ENCODE measurements around the gene ZNF211. TPM values are rescaled to one million over a fixed set of nuclear protein-coding genes. Genes with fewer than 3 reads are reported as not detected.

ZNF211 gene
- total RNA-seq (10 to 100 TPM; 48.7 to 53.3 TPM), polyA plus RNA-seq (10 to 100 TPM; 19.6 to 26.0 TPM)

- POLR2A ChIA-PET (ENCODE audit: partially characterized antibody), result interaction anchor here (0.8 to 2.2 kb wide), 22 partner anchors 11 to 550 kb away, joined by 3 to 16 read pairs (median 5); partner anchors contain the start of genes ZIK1, ZNF134, ZNF274 and ZNF530
- Histone ChIP-seq H3K36me3 (ENCODE audit: insufficient read depth, low read length) (peaks cover 20% of the 10 kb centered on the region), H3K4me3 (ENCODE audit: low read length in 2 of 2) (peak within 1 kb of the TSS; percentile 84 to 87), H3K9me3 (ENCODE audit: control insufficient read depth in 1 of 2, low read length in 2 of 2) (peaks cover 0 to 24% of the 10 kb centered on the region in 2 donors), H3K27me3 (ENCODE audit: insufficient read depth, low read length) (no peaks in the 10 kb centered on the region), H3K4me1 (ENCODE audit: insufficient read depth, low read length) (peaks cover 19% of the 10 kb centered on the region), H3K27ac (ENCODE audit: low read depth, low read length) (peak within 1 kb of the TSS; percentile 81)
- Mint-ChIP-seq H3K36me3 (peaks cover 44 to 54% of the 10 kb centered on the region in 2 donors), H3K9me3 (peaks cover 2 to 57% (median 41%) of the 10 kb centered on the region in 8 donors), H3K4me1 (peaks cover 18 to 35% (median 27%) of the 10 kb centered on the region in 4 donors), H3K27me3 (no peaks in the 10 kb centered on the region), H3K27ac (peak within 1 kb of the TSS; percentile 83 to 96 (median 94)), H3K4me3 (peak within 1 kb of the TSS; percentile 94 to 98 (median 96))
- DNase-seq, result peak; percentile 86 to 91 (median 88)
- intact Hi-C loops (cut with micrococcal nuclease), result loop anchor here (1.0 to 5.0 kb wide), 10 partner anchors 19 to 222 kb away; partner anchors contain the start of genes ZNF134, ZNF17, ZNF416 and ZNF551
- CTCF ChIA-PET (ENCODE audit: partially characterized antibody), result no interaction called here
Observed at GRCh38 chr19:57632987-57633831, at the start of gene ZNF211. TSS of gene ZNF211 (plus strand) at chr19:57633168. CDS start at chr19:57633347, 179 bp downstream.

GRCh38 chr19:57583521-57584416 lies 49.2 kb upstream of the ZNF211 start, which contains the start of gene ZIK1:
TSS of gene ZIK1 (plus strand) at chr19:57584145. CDS start at chr19:57584357, 212 bp downstream.
- H3K4me1 ChIP-seq (ENCODE audit: insufficient read depth, low read length), result peaks cover 21% of the 10 kb centered on the region
- H3K4me3 ChIP-seq (ENCODE audit: low read length in 2 of 2), result peak within 1 kb of the TSS; percentile 43 to 74
- ChIA-PET POLR2A (ENCODE audit: partially characterized antibody) (interaction anchor here (0.6 to 2.2 kb wide), 10 partner anchors 16 to 419 kb away, joined by 3 to 12 read pairs (median 3); partner anchors contain the start of genes TRAPPC2B, ZNF134, ZNF211 and ZNF530), CTCF (ENCODE audit: partially characterized antibody) (no interaction called here)
- intact Hi-C loops (cut with micrococcal nuclease), result loop anchor here (1.0 kb wide), 1 partner anchor 16 kb away; the partner anchor contains the start of gene ZNF530
- H3K27me3 ChIP-seq (ENCODE audit: insufficient read depth, low read length), result no peaks in the 10 kb centered on the region
- Mint-ChIP-seq H3K27ac (peak within 1 kb of the TSS; percentile 65 to 94 (median 86)), H3K4me1 (peaks cover 10 to 29% (median 19%) of the 10 kb centered on the region in 4 donors), H3K27me3 (no peaks in the 10 kb centered on the region), H3K4me3 (peak within 1 kb of the TSS; percentile 92 to 99 (median 96)), H3K36me3 (peaks cover 47 to 49% of the 10 kb centered on the region in 2 donors), H3K9me3 (peaks cover 13 to 70% (median 62%) of the 10 kb centered on the region in 8 donors)
- no peak within 1 kb of the TSS for H3K27ac ChIP-seq (ENCODE audit: low read depth, low read length)
- H3K9me3 ChIP-seq (ENCODE audit: control insufficient read depth in 1 of 2, low read length in 2 of 2), result peaks cover 7 to 11% of the 10 kb centered on the region in 2 donors
- H3K36me3 ChIP-seq (ENCODE audit: insufficient read depth, low read length), result peaks cover 7% of the 10 kb centered on the region
- peak; percentile 84 to 90 (median 89) for DNase-seq

GRCh38 chr19:57587529-57587928 lies 45.4 kb upstream of the ZNF211 start:
- H3K27me3 Mint-ChIP-seq, result no peaks in the 10 kb centered on the region
- H3K36me3 ChIP-seq (ENCODE audit: insufficient read depth, low read length), result peaks cover 18% of the 10 kb centered on the region

GRCh38 chr19:57599377-57599760 lies 33.6 kb upstream of the ZNF211 start:
- intact Hi-C loops (cut with micrococcal nuclease), result loop anchor here (1.0 kb wide), 2 partner anchors 15 kb away; partner anchors contain the start of genes ZIK1 and ZNF134
- Histone ChIP-seq H3K9me3 (ENCODE audit: control insufficient read depth in 1 of 2, low read length in 2 of 2) (peaks cover 0 to 11% of the 10 kb centered on the region in 2 donors), H3K27me3 (ENCODE audit: insufficient read depth, low read length) (no peaks in the 10 kb centered on the region), H3K4me3 (ENCODE audit: low read length in 2 of 2) (peak overlapping the region; percentile 38 to 76), H3K27ac (ENCODE audit: low read depth, low read length) (peak overlapping the region; percentile 40), H3K36me3 (ENCODE audit: insufficient read depth, low read length) (peaks cover 6% of the 10 kb centered on the region), H3K4me1 (ENCODE audit: insufficient read depth, low read length) (peaks cover 16% of the 10 kb centered on the region)
- H3K27me3 Mint-ChIP-seq, result peaks cover 0 to 3% of the 10 kb centered on the region in 2 donors
- H3K4me1 Mint-ChIP-seq, result peaks cover 5 to 24% (median 19%) of the 10 kb centered on the region in 4 donors
- DNase-seq, result no peak
- peaks cover 8 to 49% (median 44%) of the 10 kb centered on the region in 8 donors for H3K9me3 Mint-ChIP-seq
- ChIA-PET CTCF (ENCODE audit: partially characterized antibody) (no interaction called here), POLR2A (ENCODE audit: partially characterized antibody) (interaction anchor here (0.7 to 2.1 kb wide), 5 partner anchors 15 to 403 kb away, joined by 3 to 8 read pairs (median 3); partner anchors contain the start of genes ZIK1, ZNF134, ZNF211 and ZNF606)
- peak overlapping the region; percentile 28 to 93 (median 81) for H3K27ac Mint-ChIP-seq
- H3K4me3 Mint-ChIP-seq, result peak overlapping the region; percentile 86 to 93 (median 90)
- H3K36me3 Mint-ChIP-seq, result peaks cover 38% of the 10 kb centered on the region in 2 donors

More at GRCh38 chr19:57587529-57587928, 45.4 kb upstream of the ZNF211 start:
- H3K4me1 Mint-ChIP-seq, result peaks cover 7 to 20% (median 15%) of the 10 kb centered on the region in 4 donors
- H3K9me3 Mint-ChIP-seq, result peaks cover 13 to 90% (median 81%) of the 10 kb centered on the region in 8 donors
- CTCF ChIA-PET (ENCODE audit: partially characterized antibody), result no interaction called here
- no peak overlapping the region for H3K27ac Mint-ChIP-seq
- intact Hi-C loops (cut with micrococcal nuclease), result no loop called here
- H3K4me3 Mint-ChIP-seq, result peak overlapping the region in 1 of 8 donors; percentile 3
- Histone ChIP-seq H3K27ac (ENCODE audit: low read depth, low read length) (no peak overlapping the region), H3K4me1 (ENCODE audit: insufficient read depth, low read length) (peaks cover 15% of the 10 kb centered on the region), H3K27me3 (ENCODE audit: insufficient read depth, low read length) (no peaks in the 10 kb centered on the region), H3K4me3 (ENCODE audit: low read length in 2 of 2) (no peak overlapping the region), H3K9me3 (ENCODE audit: control insufficient read depth in 1 of 2, low read length in 2 of 2) (peaks cover 10 to 47% of the 10 kb centered on the region in 2 donors)
- peaks cover 72 to 76% of the 10 kb centered on the region in 2 donors for H3K36me3 Mint-ChIP-seq
- POLR2A ChIA-PET (ENCODE audit: partially characterized antibody), result no interaction called here
- no peak for DNase-seq

GRCh38 chr19:57599761-57600383 lies 33.1 kb upstream of the ZNF211 start, which contains the start of gene ZNF530:
TSS of gene ZNF530 (plus strand) at chr19:57599885. CDS start at chr19:57604346, 4,461 bp downstream.
- peak; percentile 74 to 80 (median 76) for DNase-seq
- Mint-ChIP-seq H3K4me1 (peaks cover 5 to 24% (median 19%) of the 10 kb centered on the region in 4 donors), H3K27me3 (peaks cover 0 to 3% of the 10 kb centered on the region in 2 donors), H3K27ac (peak within 1 kb of the TSS; percentile 28 to 93 (median 81)), H3K9me3 (peaks cover 12 to 51% (median 45%) of the 10 kb centered on the region in 8 donors), H3K4me3 (peak within 1 kb of the TSS; percentile 86 to 93 (median 90)), H3K36me3 (peaks cover 43% of the 10 kb centered on the region in 2 donors)
- H3K4me1 ChIP-seq (ENCODE audit: insufficient read depth, low read length), result peaks cover 16% of the 10 kb centered on the region
- ChIA-PET POLR2A (ENCODE audit: partially characterized antibody) (interaction anchor here (0.7 to 2.1 kb wide), 7 partner anchors 14 to 402 kb away, joined by 3 to 8 read pairs (median 4); partner anchors contain the start of genes ZIK1, ZNF134, ZNF211 and ZNF606), CTCF (ENCODE audit: partially characterized antibody) (no interaction called here)
- intact Hi-C loops (cut with micrococcal nuclease), result loop anchor here (1.0 kb wide), 2 partner anchors 14 to 16 kb away; partner anchors contain the start of genes ZIK1 and ZNF134
- H3K9me3 ChIP-seq (ENCODE audit: control insufficient read depth in 1 of 2, low read length in 2 of 2), result peaks cover 0 to 16% of the 10 kb centered on the region in 2 donors
- peak within 1 kb of the TSS; percentile 38 to 76 for H3K4me3 ChIP-seq (ENCODE audit: low read length in 2 of 2)
- no peaks in the 10 kb centered on the region for H3K27me3 ChIP-seq (ENCODE audit: insufficient read depth, low read length)
- H3K27ac ChIP-seq (ENCODE audit: low read depth, low read length), result peak within 1 kb of the TSS; percentile 40
- H3K36me3 ChIP-seq (ENCODE audit: insufficient read depth, low read length), result peaks cover 11% of the 10 kb centered on the region

GRCh38 chr19:57606931-57607330 lies 26.0 kb upstream of the ZNF211 start:
- Mint-ChIP-seq H3K36me3 (peaks cover 59 to 60% of the 10 kb centered on the region in 2 donors), H3K9me3 (peaks cover 12 to 82% (median 77%) of the 10 kb centered on the region in 8 donors), H3K27ac (no peak overlapping the region), H3K27me3 (no peaks in the 10 kb centered on the region), H3K4me3 (no peak overlapping the region), H3K4me1 (peaks cover 0 to 2% (median 0%) of the 10 kb centered on the region in 4 donors)
- peaks cover 22% of the 10 kb centered on the region for H3K36me3 ChIP-seq (ENCODE audit: insufficient read depth, low read length)
- no peaks in the 10 kb centered on the region for H3K27me3 ChIP-seq (ENCODE audit: insufficient read depth, low read length)
- no peaks in the 10 kb centered on the region for H3K4me1 ChIP-seq (ENCODE audit: insufficient read depth, low read length)
- POLR2A ChIA-PET (ENCODE audit: partially characterized antibody), result no interaction called here
- H3K4me3 ChIP-seq (ENCODE audit: low read length in 2 of 2), result no peak overlapping the region
- intact Hi-C loops (cut with micrococcal nuclease), result no loop called here
- no peak for DNase-seq
- CTCF ChIA-PET (ENCODE audit: partially characterized antibody), result no interaction called here
- H3K9me3 ChIP-seq (ENCODE audit: control insufficient read depth in 1 of 2, low read length in 2 of 2), result peaks cover 0 to 42% of the 10 kb centered on the region in 2 donors
- H3K27ac ChIP-seq (ENCODE audit: low read depth, low read length), result no peak overlapping the region
